Right lung (tissue), 5 donors: ENCODE data around the gene BBS4. TPM values are rescaled to one million over a fixed set of nuclear protein-coding genes. Genes with fewer than 3 reads are reported as not detected.
A peak's percentile ranks its signal among the peaks of the same experiment; 100 is the strongest.

Experiments
- DNase-seq, 2 donors: peaks; one replicate each; pipeline ENCODE4 v3.0.0-alpha.2; 2013
- polyA plus RNA-seq, 5 donors: library from polyadenylated mRNA; unstranded; fragments of 120-200 nt; gene quantifications; one replicate each; pipeline versions ENCODE4 v1.2.1 to v1.2.3, GENCODE V29; 2013; ENCODE audit warnings: inconsistent platforms in 1 of 5, low replicate concordance in 1 of 5; ENCODE audit not compliant: insufficient read length in 5 of 5, insufficient read depth in 1 of 5

Gene BBS4
- polyA plus RNA-seq, 5 donors: 40.1 to 63.4 (median 49.9) TPM

DNA sequence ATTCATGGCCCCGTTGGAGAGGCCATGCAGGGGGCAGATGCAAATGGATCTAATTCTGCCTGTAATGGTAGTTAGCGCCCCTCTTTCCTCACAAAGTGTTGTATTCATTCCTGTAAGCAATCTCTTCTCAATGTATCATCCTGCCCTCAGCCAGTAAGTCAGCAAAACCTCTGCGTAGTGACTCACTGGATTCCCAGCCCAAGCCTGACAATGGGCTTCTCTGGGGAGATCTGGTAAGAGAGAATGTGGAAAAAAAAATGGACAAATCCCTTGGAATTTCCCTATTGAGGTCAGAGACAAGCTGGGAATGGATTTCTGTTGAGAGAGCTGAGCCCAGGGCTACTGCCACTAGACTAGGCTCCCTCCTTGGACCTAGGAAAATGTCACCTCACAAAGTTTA is 72.2 kb downstream of the BBS4 start:
- no peak for DNase-seq

DNA sequence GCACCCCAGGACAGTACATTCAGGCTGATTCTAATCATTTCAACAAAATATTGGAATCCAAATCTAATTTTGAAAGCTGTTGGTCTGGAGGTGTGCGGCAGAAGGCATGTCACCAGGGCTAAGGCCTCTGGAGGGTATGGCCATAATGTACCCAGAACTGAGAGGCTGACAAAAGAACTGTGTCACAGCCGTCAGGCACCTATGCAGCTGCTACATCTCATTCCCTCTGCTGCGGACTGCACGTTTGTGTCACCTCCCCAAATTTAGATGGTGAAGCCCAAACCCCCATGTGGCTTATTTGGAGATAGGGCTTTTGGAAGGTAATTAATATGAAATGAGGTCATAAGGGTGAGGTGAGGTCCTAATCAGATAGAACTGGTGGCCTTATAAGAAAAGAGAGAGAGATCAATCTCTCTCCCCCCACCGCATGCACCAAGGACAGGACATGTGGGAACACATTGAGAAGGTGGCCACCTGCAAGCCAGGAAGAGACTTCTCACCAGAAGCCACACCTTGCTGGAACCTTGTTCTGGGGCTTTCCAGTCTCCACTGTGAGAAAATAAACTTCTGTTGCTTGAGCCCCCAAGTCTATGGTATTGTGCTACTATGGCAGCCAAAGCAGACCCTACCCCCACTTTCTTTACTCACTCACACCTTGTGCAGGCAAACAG is 74.7 kb downstream of the BBS4 start:
- no peak for DNase-seq

DNA sequence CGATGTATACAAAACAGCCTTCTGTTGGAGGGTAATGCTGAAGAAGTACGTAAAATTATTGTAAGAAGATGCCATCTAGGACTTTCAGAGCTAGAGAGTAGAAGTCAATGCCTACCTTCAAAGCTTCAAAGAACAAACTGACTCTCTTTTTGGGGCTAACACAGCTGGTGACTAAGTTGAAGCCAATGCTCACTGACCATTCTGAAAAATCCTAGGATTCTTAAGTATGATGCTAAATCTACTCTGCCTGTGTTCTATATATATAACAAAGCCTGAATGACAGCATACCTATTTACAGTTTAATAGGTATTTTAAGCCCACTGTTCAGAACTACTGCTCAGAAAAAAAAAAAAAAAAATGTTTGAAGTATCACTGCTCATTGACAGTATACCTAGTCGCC is 78.6 kb downstream of the BBS4 start:
- no peak for DNase-seq

DNA sequence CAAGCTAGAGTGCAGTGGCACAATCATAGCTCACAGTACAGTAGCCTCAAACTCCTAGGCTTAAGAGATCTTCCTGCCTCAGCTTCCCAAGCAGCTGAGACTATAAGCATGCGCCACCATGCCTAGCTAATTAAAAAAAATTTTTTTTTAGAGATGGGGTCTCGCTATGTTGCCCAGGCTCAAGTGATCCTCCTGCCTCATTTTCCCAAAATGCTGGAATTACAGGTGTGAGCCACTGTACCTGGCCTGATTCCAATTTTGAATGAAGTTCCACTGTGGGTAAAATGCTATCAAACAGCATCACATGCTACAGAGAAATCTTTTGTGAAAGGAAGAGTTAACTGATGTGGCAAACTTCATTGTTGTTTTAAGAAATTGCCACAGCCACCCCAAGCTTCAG is 80.0 kb downstream of the BBS4 start:
- DNase-seq: no peak

DNA sequence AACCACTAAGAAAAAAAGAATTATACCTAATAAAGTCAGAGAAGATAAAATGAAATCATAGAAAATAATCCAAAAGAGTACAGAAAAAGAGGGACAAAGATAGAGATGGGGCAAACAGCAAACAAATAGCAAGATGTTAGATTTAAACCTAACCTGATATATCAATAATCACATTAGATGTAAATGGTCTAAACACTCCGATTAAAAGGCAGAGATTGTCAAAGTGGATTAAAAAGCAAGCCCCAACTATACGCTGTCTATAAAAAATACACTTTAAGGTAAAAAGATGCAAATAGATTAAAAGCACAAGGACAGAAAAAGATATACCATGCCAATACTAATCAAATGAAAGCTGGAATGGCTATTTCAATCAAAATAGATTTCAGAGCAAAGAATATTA is 80.8 kb downstream of the BBS4 start:
- no peak for DNase-seq

DNA sequence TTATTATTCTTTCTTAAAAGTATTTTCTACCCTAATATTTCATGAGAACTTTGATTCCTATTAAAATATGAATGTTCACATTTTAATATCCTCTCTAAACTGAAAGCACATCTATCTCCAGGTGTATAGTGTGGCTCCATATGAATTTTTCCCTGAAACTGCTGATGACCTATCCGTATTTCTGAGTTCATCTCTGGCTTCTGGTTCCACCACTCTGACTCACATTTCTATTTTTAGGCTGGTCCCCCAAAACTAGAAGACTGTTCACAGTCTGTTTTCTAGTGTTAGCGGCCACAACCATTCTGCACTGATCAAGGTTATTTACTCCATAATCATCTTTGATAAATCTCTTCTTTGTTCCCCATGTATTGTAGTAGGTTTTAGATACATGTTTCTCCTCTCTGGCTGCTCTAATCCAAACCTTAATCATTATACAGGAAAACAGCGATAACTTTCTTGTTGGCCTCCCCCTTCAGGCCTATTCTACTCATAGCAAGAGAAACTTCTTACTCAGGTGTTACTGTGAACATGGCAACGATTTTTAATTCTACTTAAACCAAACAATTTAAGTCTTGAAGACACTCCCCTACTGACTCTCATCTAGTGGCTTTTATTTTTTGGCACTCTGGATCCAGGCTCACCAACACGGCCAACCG is 84.8 kb downstream of the BBS4 start:
- DNase-seq: no peak

DNA sequence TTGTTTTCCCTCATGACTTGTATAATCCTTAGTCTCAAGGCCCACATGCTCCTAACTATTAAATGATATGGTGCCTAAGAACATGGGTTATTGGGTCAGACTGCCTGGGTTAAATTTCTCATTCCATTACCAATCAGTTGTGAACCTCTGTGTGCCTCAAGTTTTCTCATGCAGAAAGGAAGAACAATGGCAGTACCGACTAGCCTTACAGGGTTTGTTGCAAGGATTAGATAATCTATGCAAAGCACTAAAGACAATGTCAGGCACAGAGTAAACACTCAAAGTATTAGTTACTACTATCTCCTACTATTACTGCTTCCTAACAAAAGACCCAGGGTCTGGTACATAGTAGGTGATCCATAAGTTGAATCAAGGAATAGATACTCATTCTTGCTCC is 85.3 kb downstream of the BBS4 start:
- DNase-seq: no peak

DNA sequence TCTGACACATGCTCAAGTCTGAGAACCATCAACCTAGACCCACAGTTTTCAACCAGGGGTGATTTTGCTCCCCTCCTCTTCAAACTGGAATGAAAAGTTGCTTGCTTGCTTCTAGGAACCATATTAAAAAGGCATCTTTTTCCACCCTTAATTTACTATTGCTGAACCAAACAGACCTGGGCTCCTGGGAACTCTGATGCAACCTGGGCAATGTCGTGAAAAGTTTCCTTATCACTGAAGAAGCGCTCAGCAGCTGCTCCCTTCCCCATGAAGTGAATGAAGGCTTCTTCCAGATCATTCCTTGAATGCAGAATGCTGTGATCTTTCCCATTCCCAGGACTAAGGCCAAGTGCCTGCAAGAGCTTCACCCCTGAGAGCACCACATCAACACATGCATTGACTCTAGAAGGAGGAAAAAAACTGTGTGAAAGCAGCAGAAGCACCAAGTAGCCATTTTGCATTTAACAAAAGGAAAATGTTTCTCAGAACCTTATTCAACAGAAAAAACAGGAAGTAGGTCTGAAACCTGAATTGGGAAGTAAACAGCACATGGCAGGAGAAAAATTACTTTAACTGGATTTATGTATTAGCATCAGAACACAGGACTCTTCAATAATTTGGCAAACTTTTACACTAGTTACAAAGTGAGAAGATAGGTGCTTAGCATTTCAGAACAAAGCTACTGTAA is 88.8 kb downstream of the BBS4 start:
- no peak for DNase-seq

DNA sequence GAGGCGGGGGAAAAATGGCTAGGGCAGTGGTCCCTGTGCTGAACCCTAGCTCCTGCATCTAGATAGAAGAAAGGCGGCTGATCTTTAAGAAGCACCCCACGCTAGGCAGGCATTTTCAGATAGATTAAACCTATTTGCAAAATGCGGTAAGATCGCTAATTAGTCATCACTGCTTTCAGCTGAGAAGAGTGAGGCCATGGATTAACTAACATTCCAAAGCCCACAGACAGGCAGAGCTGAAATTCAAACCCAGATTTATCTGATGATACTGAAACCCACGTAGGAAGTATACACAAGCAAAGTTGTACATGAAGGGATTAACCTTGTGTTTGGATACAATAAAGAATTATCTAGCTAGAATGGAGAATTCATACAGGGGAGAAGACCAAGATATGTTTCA is 92.8 kb downstream of the BBS4 start:
- DNase-seq: no peak

DNA sequence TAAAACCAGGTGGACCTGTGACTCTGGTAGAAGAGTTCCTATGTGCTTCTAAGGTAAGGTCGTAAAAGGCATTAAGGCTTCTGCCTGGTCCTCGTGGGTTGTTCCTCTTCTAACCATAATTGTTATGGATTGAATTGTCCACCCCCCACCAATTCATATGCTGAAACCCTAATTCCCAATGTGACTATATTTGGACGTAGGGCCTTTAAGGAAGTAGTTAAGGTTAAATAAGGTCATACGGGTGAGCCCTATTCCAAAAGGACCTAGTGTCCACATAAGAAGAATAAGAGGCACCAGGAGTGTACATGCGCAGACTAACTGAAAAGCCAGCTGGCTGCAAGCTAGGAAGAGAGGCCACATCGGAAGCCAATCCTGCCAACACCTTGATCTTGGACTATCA is 95.6 kb downstream of the BBS4 start:
- no peak for DNase-seq

DNA sequence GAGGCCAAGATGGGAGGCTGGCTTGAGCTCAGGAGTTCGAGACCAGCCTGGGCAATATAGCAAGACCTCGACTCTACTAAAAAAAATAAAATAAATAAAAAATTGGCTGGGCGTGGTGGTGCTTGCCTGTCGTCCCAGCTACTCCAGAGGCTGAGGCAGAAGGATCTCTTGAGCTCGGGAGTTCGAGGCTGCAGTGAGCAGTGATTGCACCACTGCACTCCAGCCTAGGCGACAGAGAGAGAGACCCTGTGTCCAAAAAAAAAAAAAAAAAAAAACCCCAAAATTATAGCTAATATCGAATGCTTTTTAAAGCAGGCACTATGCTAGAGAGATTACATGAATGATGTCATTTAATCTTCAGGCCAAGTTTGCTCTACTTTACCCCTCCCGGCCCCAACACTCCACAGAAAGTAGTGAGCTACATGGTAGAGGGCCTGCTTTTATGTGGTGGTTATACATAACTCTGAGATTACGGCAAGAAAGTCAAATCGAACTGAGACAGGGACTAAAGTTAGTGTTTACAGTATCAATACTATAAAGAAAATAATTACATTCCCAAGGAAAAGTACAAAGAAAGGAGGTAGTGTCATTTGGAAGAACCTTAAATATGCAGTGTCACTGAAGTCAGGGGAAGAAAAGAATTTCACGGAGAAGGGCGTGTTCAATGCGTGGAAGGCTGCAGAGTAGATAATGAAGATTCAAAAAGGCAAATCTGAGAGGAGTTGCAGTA is 96.4 kb downstream of the BBS4 start:
- DNase-seq: no peak

DNA sequence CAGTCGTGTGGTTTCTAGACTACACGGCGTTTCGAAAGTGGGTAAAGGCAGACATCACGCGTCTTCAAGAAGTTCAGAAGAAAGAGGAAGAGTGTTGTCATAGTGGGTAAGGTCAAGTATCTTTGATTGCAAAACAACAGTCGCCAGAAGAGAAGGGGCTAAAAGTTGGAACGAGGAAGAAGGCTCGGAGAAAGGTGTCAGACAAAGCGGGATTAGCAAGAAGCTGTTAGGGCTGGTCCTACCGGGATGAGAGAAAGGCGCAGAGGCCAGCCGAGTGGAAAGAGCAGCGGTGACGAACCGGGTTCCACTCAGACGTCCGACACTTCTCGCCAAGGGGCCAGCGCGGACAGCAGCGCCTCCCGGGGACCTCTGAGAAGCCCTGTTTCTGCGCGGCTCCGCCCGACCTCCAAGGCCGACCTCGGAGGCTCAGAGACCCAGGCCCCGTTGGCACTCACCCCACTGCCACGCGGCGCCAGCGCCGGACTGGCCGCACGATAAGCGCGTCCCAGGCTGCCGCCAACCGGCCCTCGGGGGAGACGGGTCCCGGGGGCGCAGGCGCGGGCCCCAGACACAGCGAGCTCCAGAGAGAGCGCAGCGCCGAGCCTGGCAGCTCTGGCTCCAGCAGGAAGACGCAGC is 97.1 kb downstream of the BBS4 start:
- no peak for DNase-seq

DNA sequence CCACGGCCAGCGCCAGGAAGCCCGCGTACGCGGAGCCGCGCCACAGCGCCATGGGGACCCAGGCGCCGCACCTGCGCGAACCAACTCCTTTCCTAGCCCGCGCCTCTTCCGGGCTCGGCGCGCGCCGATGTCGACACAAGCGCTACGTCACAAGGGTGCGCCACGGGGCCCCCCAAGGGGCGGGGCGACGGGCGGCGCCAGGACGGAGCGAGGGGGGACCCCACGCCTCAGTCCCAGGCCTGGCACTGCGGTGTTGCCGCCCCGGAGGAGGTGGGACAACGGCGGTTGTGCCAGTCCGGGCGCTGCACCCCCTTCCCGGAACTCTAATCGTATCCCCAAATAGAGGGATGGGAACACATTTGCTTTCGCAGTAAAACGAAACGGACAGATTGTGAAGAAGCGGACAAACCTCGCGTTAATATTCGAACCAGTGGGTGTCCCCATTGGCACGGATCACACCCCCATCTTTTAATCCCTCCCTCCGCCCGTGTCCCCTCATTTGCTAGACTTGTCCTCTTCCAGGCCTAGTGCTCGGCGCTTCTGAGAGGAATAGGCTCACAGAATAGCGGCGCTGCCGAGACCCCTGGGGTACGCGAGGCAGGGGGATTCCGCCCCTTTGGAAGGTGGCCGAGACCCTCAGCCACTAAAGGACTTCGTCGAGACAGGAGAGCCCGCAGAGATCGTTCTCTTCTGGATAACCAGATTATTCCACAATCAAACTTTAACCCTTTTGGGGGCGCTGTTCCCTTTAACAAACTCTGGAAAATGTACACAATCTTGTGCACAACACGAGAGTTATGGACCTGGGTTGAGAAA is 97.8 kb downstream of the BBS4 start, which contains the start of gene ADPGK:
TSS of gene ADPGK (minus strand) at position 119 of the 816 bp plus-strand sequence. CDS start at position 52, 67 bp downstream.
- peak; percentile 97 to 98 for DNase-seq

DNA sequence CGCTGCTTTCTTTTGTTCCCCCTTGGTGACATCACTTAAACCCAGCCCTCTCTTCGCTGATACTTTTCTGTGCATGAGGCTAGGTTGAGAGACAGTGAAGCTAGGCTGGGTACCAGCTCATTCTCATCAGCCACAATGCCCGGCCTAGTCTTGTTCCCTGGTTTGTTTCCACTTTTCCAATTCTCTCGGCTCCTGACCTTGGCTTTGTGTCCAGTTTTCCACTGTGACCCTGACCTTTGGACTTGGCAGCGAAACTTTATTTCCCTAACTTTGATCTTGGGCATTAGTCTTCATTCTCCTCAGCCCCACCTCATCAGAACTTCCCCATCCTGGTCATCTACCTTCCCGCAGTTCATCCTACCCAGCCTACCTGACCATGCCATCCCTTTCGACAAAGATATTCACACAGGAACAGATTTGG is 98.5 kb downstream of the BBS4 start:
- DNase-seq: no peak

DNA sequence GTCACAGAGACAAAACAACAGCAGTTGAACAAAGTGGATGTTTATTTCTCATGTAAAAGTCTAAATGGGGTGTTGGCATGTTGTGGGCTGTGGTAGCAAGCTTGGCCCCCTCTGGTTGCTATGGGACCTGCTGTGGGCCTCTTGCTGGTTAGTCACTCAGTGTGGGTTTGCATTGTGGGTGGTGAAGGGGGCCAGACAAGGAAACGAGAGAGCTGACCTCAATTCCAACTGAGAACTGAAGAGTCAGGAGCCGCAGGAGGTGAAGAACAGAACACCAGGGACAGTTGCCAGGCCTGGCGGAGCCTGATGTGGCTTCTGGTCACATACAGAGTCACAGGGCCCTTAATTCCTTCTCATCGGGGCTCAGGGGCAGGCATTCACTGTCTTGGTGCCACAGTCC is 99.4 kb downstream of the BBS4 start:
- peak in 1 of 2 donors; percentile 65 for DNase-seq

DNA sequence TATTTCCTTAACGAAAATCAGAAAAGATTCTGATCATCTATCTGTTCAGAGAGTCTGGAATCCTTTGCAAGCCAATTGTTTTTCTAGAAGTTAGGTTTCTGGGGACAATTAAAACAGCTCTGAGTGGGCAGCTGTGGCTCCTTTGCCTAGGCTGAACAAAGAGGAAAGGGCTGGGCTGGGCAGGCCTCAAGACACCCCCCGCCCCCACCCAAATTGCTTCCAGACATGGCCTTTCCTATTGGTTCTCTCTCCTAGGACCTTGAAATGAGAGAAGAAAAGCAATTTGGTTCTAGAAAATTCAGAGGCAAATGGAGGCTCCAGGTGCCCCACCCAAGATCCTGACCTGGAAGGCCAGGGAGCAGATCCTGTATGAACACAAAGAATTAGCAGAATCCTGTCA is 99.8 kb downstream of the BBS4 start:
- no peak for DNase-seq

DNA sequence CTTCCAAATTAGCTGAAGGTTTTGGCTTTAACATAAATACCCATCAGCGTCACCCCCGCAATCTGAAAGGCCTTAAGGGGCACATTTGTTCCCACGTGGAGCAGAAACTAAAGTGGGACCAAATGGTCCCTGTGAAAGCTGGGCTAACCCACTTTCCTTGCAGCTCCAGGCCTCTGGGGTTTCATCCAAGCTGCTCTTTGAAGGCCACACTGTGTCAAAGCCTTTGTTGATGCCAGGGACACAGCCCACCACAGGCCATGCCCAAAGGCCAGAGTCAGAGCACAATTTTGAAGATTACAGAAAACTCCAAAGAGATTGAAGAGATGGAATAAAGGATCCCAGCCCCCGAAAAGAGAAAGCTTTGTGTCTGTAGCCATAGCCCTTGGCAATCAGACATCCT is 100.2 kb downstream of the BBS4 start:
- DNase-seq: no peak

DNA sequence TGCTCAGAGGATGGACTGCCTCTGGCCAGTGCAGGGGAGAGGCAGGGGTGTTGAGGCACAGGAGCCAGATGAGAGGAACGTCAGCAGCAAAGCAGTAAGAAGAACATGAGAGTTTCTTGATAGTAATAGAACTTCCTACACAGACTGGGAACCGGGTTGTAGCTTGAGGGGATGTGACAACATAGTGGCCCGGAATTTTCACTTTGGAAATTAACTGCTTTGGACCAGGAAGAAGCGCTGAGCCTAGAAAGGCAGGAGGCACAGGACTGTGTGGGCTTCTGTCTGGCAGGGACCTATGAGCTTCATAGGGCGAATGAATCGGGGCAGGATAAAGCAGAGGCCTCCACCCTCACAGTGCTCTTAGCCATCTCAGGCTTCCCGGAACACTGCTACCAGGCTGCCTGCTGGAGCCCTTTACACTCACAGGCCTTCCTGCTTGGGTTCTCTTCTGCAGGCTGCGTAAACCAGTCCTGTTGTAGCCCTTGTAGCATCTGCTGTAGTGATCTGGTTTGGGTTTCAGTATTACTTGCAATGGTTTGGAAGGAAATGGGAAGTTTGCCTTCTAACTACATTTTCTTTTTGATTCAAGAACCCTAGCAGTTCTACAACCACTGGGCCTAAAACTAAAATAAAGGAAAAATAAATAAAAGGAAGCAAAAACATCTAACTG is 100.8 kb downstream of the BBS4 start:
- DNase-seq: no peak

DNA sequence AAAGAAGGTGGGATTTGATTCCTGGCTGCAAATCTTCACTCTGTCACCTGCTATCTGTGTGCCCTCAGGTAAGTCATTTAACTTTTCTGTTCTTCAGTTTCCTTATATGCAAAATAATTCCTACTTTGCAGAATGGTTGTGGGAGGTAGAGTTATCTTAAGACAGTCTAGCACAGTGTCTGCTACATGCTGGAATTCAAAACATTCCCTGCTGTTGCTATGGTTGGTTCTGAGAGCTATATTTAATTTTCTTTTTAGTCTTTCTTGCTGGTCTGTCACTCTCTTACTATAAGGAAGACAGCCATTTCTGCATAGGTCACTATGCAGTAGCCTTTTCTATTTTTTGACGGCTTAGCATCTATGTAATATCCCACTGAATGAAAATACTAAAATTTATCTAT is 101.5 kb downstream of the BBS4 start:
- DNase-seq: no peak
